Kidney capillary endothelial cell (primary cell): ENCODE measurements around the gene QRICH1.
"Not testable (repeated sequence)": the region's sequence is repeated elsewhere in the genome, so short reads cannot be mapped to it uniquely, and the experiment has no call there.

Source experiments
- DNase-seq: peaks from one replicate; pipeline ENCODE4 v3.0.0-alpha.2; 2018; ENCODE audit warnings: low spot score

The QRICH1 gene

GRCh38 chr3:49017229-49017970 is 76.5 kb downstream of the QRICH1 start:
- no peak for DNase-seq

DNA sequence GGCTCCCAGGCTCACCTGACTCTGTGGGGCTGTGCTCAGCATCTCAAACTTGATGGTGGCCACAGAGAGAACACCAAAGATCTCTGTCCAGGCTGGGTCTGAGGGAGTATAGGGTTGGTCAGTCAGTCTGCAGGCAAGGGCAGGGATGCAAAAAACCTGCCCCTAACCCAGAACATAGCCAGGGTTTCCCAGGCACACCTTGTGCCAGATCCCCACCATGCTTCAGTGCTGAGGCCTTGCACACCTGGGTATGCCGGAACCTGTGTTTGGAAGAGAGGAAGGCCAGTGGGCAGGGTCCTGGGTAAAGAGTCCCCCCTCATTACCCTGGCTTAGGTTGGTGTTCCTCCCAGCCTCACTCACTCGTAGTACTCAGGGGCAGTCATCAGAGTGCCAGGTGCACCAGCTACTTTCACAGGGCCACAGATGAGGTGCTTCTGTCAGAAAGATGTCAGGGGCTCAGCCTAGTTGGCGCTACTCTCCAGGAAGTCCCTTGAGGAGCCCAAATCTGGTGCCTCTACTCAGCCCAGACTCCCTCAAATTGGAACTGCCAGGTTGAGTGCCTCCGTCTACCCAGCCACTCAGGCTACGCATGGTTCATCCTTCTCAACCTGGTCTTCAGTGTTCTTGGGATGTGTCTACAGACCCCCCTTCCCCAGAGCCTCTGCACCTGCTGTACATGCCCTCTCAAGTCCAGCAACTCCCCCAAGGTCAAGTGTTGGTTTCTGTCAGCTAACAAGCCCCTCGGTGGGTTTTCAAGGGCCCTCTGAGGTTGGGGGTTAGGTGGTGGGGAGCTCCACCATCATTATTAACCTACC is 77.2 kb downstream of the QRICH1 start:
- DNase-seq, result no peak

DNA sequence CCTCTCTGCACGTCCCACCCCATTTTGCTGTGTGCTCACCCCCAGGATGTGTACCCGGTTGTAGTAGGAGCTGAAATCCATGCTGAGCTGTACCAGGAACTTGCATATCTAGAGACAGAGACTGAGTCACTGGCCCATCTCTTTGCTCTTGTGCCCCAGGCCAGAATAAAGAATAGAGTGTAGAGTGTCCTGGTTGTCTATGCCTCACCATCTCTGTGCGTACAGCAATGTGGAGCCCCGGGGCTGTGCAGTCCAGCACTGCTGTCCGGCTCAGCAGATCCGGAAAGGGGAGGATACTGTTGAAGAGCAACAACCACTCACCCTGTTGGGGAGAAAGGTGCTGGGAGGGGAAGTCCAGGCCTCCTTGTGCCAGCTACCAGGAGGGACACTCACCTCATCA is 78.1 kb downstream of the QRICH1 start:
- DNase-seq, result no peak

- no peak for DNase-seq
Observed at GRCh38 chr3:49015072-49015471, 78.8 kb downstream of the QRICH1 start.

GRCh38 chr3:49013738-49014660 is 79.9 kb downstream of the QRICH1 start:
- peak; percentile 30 for DNase-seq

DNA sequence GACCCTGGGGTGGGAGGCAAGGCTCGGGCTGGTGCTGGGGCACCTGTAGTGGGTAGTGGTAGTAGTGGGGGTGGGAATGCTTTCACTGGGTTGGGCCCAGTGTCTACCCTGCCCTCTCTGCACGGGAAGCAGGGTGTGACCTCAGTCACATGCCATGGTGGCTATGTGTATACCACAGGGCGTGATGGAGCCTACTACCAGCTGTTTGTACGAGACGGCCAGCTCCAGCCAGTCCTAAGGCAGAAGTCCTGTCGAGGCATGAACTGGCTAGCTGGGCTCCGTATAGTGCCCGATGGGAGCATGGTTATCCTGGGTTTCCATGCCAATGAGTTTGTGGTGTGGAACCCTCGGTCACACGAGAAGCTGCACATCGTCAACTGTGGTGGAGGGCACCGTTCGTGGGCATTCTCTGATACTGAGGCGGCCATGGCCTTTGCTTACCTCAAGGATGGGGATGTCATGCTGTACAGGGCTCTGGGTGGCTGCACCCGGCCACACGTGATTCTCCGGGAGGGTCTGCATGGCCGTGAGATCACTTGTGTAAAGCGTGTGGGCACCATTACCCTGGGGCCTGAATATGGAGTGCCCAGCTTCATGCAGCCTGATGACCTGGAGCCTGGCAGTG is 80.6 kb downstream of the QRICH1 start:
- DNase-seq, result no peak

DNA sequence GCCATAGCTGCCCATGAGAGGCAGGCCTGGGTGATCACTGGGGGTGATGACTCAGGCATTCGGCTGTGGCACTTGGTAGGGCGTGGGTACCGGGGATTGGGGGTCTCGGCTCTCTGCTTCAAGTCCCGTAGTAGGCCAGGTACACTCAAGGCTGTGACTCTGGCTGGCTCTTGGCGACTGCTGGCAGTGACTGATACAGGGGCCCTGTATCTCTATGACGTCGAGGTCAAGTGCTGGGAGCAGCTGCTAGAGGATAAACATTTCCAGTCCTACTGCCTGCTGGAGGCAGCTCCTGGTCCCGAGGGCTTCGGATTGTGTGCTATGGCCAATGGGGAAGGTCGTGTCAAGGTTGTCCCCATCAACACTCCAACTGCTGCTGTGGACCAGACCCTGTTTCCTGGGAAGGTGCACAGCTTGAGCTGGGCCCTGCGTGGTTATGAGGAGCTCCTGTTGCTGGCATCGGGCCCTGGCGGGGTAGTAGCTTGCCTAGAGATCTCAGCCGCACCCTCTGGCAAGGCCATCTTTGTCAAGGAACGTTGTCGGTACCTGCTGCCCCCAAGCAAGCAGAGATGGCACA is 81.3 kb downstream of the QRICH1 start:
- DNase-seq, result no peak

- DNase-seq, result no peak
Observed at GRCh38 chr3:49009396-49009795, 84.5 kb downstream of the QRICH1 start.

GRCh38 chr3:49008627-49009026 is 85.2 kb downstream of the QRICH1 start:
- DNase-seq, result not testable (repeated sequence)

DNA sequence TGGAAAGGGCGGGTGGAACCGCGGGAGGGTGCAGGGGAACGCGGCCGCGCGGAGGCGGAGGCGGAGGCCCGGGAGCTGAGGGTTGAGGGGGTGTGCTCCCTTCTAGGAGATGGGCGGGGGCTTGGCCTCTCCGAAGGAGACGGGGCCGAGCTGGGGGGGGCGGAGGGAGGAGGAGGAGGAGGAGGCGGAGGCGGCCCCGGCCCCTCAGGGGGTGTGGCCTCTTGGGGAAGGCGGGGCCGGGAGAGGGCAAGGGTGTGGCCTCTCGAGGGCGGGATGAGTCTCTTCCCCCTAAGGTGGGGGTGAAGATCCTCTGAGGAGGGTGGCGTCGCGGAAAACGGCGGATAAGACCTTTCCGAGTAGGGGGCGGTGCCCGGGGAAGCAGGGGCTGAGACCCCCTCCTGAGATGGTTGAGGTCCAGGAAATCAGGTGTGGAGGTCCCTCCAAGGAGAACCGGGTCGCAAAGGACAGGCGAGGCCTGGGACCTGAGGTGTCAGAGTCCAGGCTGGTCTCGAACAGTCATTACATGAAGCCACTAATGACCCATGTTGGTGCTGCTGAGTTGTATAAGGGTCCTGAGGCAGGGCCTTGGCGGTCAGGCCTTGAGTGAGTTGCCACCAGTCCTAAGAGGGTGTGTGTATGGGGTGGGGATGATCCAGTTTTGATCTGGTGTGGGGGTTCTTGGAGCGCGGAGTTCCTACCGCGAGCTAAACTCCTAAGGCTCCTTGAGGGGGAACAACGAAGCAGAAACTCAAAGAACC is 85.9 kb downstream of the QRICH1 start:
- peak; percentile 68 for DNase-seq

GRCh38 chr3:49007068-49007770 is 86.7 kb downstream of the QRICH1 start, which contains the start of gene WDR6:
TSS of gene WDR6 (plus strand) at chr3:49007391. CDS start at chr3:49007432, 41 bp downstream.
- peak; percentile 97 for DNase-seq

- DNase-seq, result peak; percentile 16
Observed at GRCh38 chr3:49006408-49007067, 87.3 kb downstream of the QRICH1 start.

DNA sequence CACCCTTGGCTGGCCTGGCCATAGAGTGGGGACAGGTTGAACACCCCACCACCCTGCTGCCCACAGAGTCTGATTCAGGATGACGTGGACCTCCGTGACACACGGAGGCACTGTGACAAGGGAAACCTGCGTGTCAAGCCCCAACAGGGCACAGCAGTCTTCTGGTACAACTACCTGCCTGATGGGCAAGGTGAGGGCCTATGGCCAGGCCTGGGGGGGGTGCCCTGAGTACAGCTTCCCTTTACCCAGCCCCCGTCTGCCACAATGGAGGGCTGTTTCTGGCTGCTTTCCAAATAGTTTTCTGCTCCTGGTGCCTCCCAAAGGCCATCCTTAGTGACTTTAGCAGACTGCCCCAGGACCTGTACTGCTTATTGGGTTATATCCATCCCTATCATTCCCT is 87.9 kb downstream of the QRICH1 start:
- DNase-seq, result no peak

- no peak for DNase-seq
Observed at GRCh38 chr3:49005303-49005680, 88.6 kb downstream of the QRICH1 start.

- DNase-seq, result no peak
Observed at GRCh38 chr3:49004352-49005302, 89.2 kb downstream of the QRICH1 start.

DNA sequence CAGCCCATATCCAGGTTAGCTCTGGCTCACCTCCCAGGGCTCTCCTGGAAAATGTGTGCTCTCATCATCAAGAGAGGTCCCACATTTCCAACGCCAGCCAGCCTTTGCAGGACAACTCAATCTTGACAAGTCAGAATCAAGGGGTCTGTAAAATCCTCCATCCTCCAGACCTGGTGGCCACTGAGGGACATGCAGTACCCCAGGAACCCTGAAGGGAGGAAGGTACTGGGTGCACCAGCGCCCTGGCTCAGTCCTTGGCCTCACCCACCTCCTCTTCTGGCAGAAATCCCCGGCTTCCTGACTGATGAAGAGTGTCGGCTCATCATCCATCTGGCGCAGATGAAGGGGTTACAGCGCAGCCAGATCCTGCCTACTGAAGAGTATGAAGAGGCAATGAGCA is 92.7 kb downstream of the QRICH1 start:
- DNase-seq, result no peak

GRCh38 chr3:48999085-48999858 is 94.6 kb downstream of the QRICH1 start:
- DNase-seq, result no peak
